ENCODE results near the gene DCN.

DCN gene

DNA sequence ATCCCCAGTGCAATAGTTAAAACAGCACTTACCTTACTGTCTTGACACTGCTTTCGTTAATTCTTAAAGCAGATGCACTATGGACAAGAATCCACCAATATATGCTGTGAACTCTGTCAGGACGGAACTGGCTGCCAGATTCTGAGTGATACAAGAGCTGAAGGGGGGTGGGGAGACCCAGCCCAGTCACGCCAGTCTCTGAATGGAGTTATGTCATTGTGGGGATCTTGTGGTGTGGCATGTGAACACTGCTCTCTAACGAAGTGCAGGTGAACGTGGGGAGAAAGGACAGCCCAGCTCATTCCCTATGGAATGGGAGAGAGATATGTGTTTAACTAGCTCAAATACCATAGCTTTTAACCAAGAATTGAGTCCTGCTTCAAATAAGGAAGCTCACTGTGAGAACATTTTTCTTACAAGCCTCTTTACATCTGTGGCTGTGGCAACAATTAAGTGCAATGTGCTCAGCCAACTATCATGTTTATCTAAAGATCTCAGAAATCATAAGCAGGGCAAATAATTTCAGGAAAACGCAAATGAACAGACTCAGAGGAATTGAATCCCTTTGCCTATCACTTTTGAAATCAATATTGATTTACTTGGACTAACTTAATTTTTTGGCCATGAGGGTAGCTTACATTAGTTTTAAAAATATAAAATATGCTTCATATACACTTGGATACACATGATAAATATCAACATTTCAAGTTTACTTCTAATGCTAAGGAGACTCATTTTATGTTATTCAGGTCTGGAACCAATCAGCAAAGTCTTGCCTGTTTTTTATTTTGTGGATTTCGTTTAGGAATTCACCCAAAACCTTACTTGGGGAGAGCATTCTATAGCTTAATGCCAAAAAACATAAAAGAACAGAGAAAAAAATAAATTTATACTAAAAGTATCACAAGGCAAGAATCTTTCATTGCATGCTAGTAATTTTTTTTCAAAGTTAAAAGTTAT, 71.0 kb downstream of the DCN start, which contains the start of gene LUM:
LUM (minus strand) TSS at position 129 of the 960 bp plus-strand sequence. CDS start 2,515 bp downstream, outside the sequence.
- Histone ChIP-seq H3K4me1 (no peaks in the 10 kb centered on the region), H3K4me3 (no peak within 1 kb of the TSS), H3K9me3 (no peaks in the 10 kb centered on the region), H3K27me3 (ENCODE audit: low read depth) (no peaks in the 10 kb centered on the region), H3K36me3 (replicated peaks) (no peaks in the 10 kb centered on the region)
- in situ Hi-C loops (cut with MboI; ENCODE audit: low sequenced_read_pairs), result no loop called here
- DNase-seq (ENCODE audit: low spot score in 2 of 2), result no peak

- no peak overlapping the region for H3K4me3 ChIP-seq
- H3K9me3 ChIP-seq, result no peaks in the 10 kb centered on the region
- in situ Hi-C loops (cut with MboI; ENCODE audit: low sequenced_read_pairs), result no loop called here
- H3K36me3 ChIP-seq (replicated peaks), result no peaks in the 10 kb centered on the region
- no peak for DNase-seq (ENCODE audit: low spot score in 2 of 2)
- H3K27me3 ChIP-seq (ENCODE audit: low read depth), result no peaks in the 10 kb centered on the region
- H3K4me1 ChIP-seq, result no peaks in the 10 kb centered on the region
These were observed 72.2 kb downstream of the DCN start for GRCh38 chr12:91110311-91110924.

DNA sequence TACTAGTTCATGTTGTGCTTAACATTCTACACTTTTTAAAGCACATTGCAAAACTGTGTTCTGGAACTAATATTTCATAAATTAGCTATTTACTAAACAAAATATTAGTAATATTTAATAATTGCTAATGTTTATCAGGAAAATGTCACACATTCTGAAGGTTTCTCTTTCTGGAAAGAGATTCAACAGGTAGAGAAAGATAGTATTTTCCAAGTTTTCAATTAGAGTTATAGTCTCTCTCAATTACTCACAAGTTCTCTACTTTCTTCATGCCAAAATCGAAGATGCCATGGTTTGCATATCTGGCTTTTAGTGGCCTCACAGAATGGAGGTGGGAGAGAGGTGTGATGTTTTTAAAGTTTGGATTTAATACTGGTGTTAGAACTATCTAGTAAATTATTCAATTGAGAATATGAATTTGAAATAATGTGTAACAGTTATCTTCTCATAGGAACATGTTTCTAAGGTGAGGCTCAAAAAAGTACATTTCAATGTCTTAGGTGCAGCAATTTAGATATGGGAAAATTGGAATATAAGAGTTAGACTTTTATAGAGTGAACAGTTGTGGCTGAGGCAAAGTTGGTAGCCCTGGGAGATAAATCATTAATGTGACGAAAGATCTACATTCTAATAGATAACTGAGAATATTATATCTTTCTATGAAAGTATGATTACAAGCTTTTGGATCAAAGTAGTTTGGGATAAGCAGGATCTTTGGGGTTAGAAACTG, 72.9 kb downstream of the DCN start:
- no peak for DNase-seq (ENCODE audit: low spot score in 2 of 2)
- Histone ChIP-seq H3K4me1 (no peaks in the 10 kb centered on the region), H3K36me3 (replicated peaks) (no peaks in the 10 kb centered on the region), H3K27me3 (ENCODE audit: low read depth) (no peaks in the 10 kb centered on the region), H3K9me3 (no peaks in the 10 kb centered on the region), H3K4me3 (no peak overlapping the region)
- in situ Hi-C loops (cut with MboI; ENCODE audit: low sequenced_read_pairs), result no loop called here

DNA sequence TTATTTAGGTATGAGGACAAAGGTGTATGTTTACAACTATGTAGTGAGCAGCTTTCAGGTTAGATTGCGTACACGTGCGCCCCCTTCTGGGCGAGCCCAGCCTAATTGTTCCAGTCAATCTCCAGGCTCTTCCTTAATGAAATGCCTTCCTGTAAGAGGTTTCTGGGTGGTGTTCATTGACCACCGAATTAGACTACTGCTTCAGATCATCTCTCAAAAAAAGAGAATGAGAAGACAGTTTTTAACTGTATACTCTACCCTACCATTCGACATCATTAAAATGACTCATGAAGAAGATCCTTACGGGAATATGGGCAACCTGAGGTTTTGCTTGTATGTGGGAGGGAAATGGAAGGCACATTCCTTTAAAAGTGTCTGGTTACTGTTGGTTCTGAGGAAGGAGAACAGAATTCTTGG, 73.5 kb downstream of the DCN start:
- no peaks in the 10 kb centered on the region for H3K36me3 ChIP-seq (replicated peaks)
- in situ Hi-C loops (cut with MboI; ENCODE audit: low sequenced_read_pairs), result no loop called here
- H3K27me3 ChIP-seq (ENCODE audit: low read depth), result no peaks in the 10 kb centered on the region
- no peaks in the 10 kb centered on the region for H3K9me3 ChIP-seq
- no peak overlapping the region for H3K4me3 ChIP-seq
- peak; percentile 41 to 78 for DNase-seq (ENCODE audit: low spot score in 2 of 2)
- no peaks in the 10 kb centered on the region for H3K4me1 ChIP-seq

DNA sequence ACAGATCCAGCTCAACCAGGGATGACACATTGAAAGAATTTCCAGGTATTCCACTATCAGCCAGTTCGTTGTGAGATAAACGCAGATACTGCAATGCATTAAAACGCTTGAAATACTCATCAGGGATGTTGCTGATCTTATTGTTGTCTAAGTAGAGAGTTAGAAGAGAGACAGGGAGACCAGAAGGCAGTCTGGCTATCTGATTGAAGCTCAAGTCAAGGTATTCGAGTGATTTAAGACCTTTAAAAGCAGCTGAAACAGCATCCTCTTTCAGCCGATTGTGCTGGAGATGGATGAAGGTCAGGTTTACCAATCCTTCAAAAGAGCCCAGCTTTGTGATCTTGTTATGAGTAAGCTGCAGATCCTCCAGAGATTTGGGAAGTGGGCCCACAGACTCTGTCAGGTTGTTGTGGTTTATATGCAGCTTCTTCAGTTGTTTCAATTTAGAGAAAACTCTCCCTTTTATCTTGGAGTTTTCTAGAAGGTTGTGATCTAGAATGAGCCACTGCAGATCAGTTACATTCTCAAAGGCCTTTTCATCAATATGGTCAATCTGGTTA, 74.3 kb downstream of the DCN start:
- H3K9me3 ChIP-seq, result no peaks in the 10 kb centered on the region
- in situ Hi-C loops (cut with MboI; ENCODE audit: low sequenced_read_pairs), result no loop called here
- no peaks in the 10 kb centered on the region for H3K27me3 ChIP-seq (ENCODE audit: low read depth)
- no peak overlapping the region for H3K4me3 ChIP-seq
- no peak for DNase-seq (ENCODE audit: low spot score in 2 of 2)
- H3K36me3 ChIP-seq (replicated peaks), result no peaks in the 10 kb centered on the region
- no peaks in the 10 kb centered on the region for H3K4me1 ChIP-seq

DNA sequence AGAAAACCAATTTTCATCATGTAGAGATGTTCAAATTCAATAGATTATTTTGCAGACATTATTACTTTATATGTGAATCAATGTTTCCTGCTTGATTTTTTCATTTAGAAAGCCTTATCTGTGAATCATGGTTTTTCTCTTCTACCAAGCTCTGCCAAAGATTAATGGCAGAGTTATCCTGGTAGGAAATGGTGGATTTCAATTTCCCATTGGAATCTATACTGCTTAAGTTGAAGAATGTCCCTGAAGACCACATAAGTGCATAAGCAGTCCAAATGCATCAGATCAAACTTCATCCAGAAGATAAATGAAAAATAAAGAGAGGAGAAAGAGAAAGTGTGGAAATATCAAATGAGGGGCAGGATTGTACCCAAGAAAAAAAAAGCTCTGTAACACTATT, 76.3 kb downstream of the DCN start:
- no peaks in the 10 kb centered on the region for H3K36me3 ChIP-seq (replicated peaks)
- H3K4me3 ChIP-seq, result no peak overlapping the region
- in situ Hi-C loops (cut with MboI; ENCODE audit: low sequenced_read_pairs), result no loop called here
- no peak for DNase-seq (ENCODE audit: low spot score in 2 of 2)
- no peaks in the 10 kb centered on the region for H3K27me3 ChIP-seq (ENCODE audit: low read depth)
- H3K4me1 ChIP-seq, result no peaks in the 10 kb centered on the region
- no peaks in the 10 kb centered on the region for H3K9me3 ChIP-seq

GRCh38 chr12:91105807-91106206, 76.8 kb downstream of the DCN start:
- H3K4me3 ChIP-seq, result no peak overlapping the region
- no peak for DNase-seq (ENCODE audit: low spot score in 2 of 2)
- no peaks in the 10 kb centered on the region for H3K9me3 ChIP-seq
- in situ Hi-C loops (cut with MboI; ENCODE audit: low sequenced_read_pairs), result no loop called here
- no peaks in the 10 kb centered on the region for H3K36me3 ChIP-seq (replicated peaks)
- H3K4me1 ChIP-seq, result no peaks in the 10 kb centered on the region
- no peaks in the 10 kb centered on the region for H3K27me3 ChIP-seq (ENCODE audit: low read depth)

DNA sequence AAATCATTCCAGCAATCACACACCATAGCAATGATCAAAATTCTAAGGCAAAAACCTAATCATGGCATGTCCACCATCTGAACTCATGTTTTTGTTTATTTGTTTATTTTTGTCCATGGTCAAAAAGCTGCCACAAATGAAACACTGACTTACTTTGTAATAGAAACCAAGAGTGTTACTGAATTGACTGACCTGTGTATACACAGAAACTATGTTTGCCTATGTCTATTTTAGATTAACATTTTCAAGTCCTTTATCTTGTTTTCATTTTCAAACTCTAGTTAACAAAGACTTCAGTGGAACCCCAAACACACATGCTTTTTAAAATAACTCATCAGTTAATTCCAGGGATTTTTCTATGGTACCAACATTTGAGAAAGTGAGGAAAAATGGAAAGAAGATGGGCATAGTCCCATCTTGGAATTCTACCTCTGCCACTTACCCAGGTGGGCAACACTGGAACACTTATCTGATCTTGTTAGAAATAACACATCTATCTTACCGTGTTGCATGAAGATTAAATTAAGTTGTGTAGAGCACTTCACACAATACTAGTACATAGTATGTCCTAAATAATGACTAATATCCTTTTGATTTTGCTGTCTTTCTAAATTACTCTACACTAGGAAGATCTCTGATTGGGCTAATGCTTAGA, 77.7 kb downstream of the DCN start:
- no peak overlapping the region for H3K4me3 ChIP-seq
- H3K4me1 ChIP-seq, result no peaks in the 10 kb centered on the region
- in situ Hi-C loops (cut with MboI; ENCODE audit: low sequenced_read_pairs), result no loop called here
- H3K9me3 ChIP-seq, result no peaks in the 10 kb centered on the region
- H3K27me3 ChIP-seq (ENCODE audit: low read depth), result no peaks in the 10 kb centered on the region
- no peaks in the 10 kb centered on the region for H3K36me3 ChIP-seq (replicated peaks)
- no peak for DNase-seq (ENCODE audit: low spot score in 2 of 2)

DNA sequence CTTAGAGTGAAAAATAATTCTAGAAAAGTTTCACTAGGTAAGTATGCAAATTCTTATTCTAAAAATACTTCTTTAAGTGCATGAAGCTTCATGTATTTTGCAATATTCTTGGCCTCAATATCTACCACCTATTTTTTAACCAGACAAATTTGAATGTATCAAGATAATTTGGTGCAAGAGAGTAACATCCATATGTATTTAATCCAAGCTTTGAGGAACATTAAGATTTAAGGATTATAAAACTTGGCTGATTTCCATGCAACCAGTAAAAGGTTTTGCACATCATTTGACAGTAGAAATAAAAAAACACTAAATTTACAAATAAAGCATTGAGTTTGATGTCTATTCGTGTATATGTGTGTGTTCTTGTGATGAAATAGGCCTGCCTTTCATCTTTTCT, 79.0 kb downstream of the DCN start:
- H3K36me3 ChIP-seq (replicated peaks), result no peaks in the 10 kb centered on the region
- DNase-seq (ENCODE audit: low spot score in 2 of 2), result no peak
- H3K9me3 ChIP-seq, result no peaks in the 10 kb centered on the region
- H3K4me1 ChIP-seq, result no peaks in the 10 kb centered on the region
- H3K4me3 ChIP-seq, result no peak overlapping the region
- in situ Hi-C loops (cut with MboI; ENCODE audit: low sequenced_read_pairs), result no loop called here
- H3K27me3 ChIP-seq (ENCODE audit: low read depth), result no peaks in the 10 kb centered on the region

- no peak for DNase-seq (ENCODE audit: low spot score in 2 of 2)
These were observed 79.5 kb downstream of the DCN start for GRCh38 chr12:91103101-91103500.

DNA sequence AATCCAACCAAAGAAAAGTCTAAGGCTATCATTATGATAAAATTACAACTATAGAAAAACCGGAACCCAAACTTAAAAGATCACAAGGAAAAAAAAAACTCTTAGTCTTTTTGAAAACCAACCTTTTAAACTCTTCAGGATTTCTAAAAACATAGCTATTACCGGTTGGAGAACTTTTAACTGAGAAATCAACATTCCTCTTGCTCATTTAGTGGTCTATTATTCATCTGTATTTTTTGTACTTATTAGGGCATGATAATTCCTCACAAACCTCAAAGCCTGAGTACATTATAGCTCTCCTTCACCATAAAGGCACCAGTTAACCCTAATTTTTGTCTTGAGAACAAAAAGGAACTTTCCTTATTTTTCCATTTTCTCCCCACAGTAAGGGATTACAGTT, 81.7 kb downstream of the DCN start:
- Histone ChIP-seq H3K4me3 (no peak overlapping the region), H3K4me1 (no peaks in the 10 kb centered on the region), H3K9me3 (no peaks in the 10 kb centered on the region), H3K27me3 (ENCODE audit: low read depth) (no peaks in the 10 kb centered on the region), H3K36me3 (replicated peaks) (no peaks in the 10 kb centered on the region)
- in situ Hi-C loops (cut with MboI; ENCODE audit: low sequenced_read_pairs), result no loop called here
- DNase-seq (ENCODE audit: low spot score in 2 of 2), result no peak

More at GRCh38 chr12:91103101-91103500, 79.5 kb downstream of the DCN start:
- H3K4me1 ChIP-seq, result no peaks in the 10 kb centered on the region
- in situ Hi-C loops (cut with MboI; ENCODE audit: low sequenced_read_pairs), result no loop called here
- no peaks in the 10 kb centered on the region for H3K36me3 ChIP-seq (replicated peaks)
- H3K9me3 ChIP-seq, result no peaks in the 10 kb centered on the region
- H3K27me3 ChIP-seq (ENCODE audit: low read depth), result no peaks in the 10 kb centered on the region
- H3K4me3 ChIP-seq, result no peak overlapping the region

GRCh38 chr12:91099836-91100235, 82.8 kb downstream of the DCN start:
- Histone ChIP-seq H3K9me3 (no peaks in the 10 kb centered on the region), H3K36me3 (replicated peaks) (no peaks in the 10 kb centered on the region), H3K4me3 (no peak overlapping the region), H3K4me1 (no peaks in the 10 kb centered on the region), H3K27me3 (ENCODE audit: low read depth) (no peaks in the 10 kb centered on the region)
- DNase-seq (ENCODE audit: low spot score in 2 of 2), result no peak
- in situ Hi-C loops (cut with MboI; ENCODE audit: low sequenced_read_pairs), result no loop called here

DNA sequence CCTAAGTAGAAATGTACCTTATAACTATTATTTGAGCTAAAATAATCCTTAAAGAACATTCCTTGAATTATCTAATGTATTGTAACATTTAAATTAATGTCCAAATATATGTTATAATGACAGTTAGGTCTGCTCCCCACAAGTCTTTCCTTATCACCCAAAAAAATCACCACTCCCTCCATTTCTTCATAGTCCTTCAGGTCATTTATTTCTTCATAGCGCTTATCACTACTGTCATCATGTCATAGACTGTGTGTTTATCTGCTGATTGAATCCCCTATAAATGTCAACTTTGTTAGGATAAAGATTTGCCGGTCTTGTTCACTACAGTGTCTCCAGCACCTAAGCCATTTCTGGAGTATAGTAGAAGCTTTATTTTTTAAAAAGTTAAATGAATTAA, 83.3 kb downstream of the DCN start:
- Histone ChIP-seq H3K9me3 (no peaks in the 10 kb centered on the region), H3K4me3 (no peak overlapping the region), H3K27me3 (ENCODE audit: low read depth) (0 out of 2 replicates have a peak, but pooled peaks cover 3% of the 10 kb centered on the region), H3K4me1 (no peaks in the 10 kb centered on the region), H3K36me3 (replicated peaks) (no peaks in the 10 kb centered on the region)
- no peak for DNase-seq (ENCODE audit: low spot score in 2 of 2)
- in situ Hi-C loops (cut with MboI; ENCODE audit: low sequenced_read_pairs), result no loop called here

Data from HAP-1 (cell line).